HepG2 (cell line): ENCODE results near the gene HOXC5. TPM values are rescaled to one million over a fixed set of nuclear protein-coding genes. Genes with fewer than 3 reads are reported as not detected.

Experiments used
- ATAC-seq: fragments of 200-7000 bp; cut with Tn5 transposase; 3 replicates; pipeline ENCODE4 v1.9.1; 2020; ENCODE audit warnings: mild to moderate bottlenecking, moderate library complexity
- Bru-seq: library from RNA; stranded (reverse); fragments of 400-500 nt; gene quantifications from one replicate; lab custom pipeline; 2021; lab: Mats Ljungman, UMichigan
- BruChase-seq, 2 experiments: library from RNA; stranded (reverse); fragments of 400-500 nt; gene quantifications; one replicate each; lab custom pipeline; 2021; lab: Mats Ljungman, UMichigan
- BruUV-seq: library from RNA; stranded (reverse); fragments of 400-500 nt; replicated peaks from 2 replicates; lab custom pipeline; 2021; lab: Mats Ljungman, UMichigan
- CTCF ChIA-PET: fragments of 300-600 bp; formaldehyde crosslinking; extraction: SDS; loops from one replicate; lab custom pipeline; 2021; ENCODE audit warnings: low total read pairs, inconsistent platforms, low intra/inter-chr PET ratio; lab: Yijun Ruan, JAX
- POLR2A ChIA-PET: fragments of 350-600 bp; sonication (Branson Sonifier 250); formaldehyde crosslinking; loops from one replicate; lab custom pipeline; 2020; ENCODE audit warnings: antibody characterized with exemption, inconsistent platforms; lab: Yijun Ruan, JAX
- DNase-seq: peaks from one replicate; pipeline ENCODE4 v3.0.0-alpha.2; 2015; ENCODE audit warnings: low spot score
- FAIRE-seq: peaks from 3 replicates; lab custom pipeline; 2011; peaks lifted over from hg19 to GRCh38; lab: Jason Lieb, UNC
- H2AFZ ChIP-seq: one replicate; pipeline ENCODE4 v1.6.1; 2011; ENCODE audit warnings: low read length, inconsistent platforms
- H3K27ac ChIP-seq: fragments of 300-600 bp; 3 replicates; pipeline ENCODE4 v1.8.0; 2011; ENCODE audit warnings: mixed run types, mild to moderate bottlenecking, mixed read lengths, low read length, inconsistent platforms; ENCODE audit not compliant: insufficient read depth; ENCODE audit errors: extremely low read length
- H3K27me3 ChIP-seq, 2 experiments: fragments of 200-600 bp in 1 of 2; 2 replicates in 1 of 2; 3 replicates in 1 of 2; pipeline versions ENCODE4 v1.6.0 to v1.8.0; 2011; ENCODE audit warnings: low read length in 2 of 2, mild to moderate bottlenecking in 2 of 2, moderate library complexity in 2 of 2, inconsistent platforms in 1 of 2; ENCODE audit not compliant: insufficient read depth in 2 of 2, control insufficient read depth in 1 of 2
- H3K36me3 ChIP-seq, 2 experiments: fragments of 200-600 bp in 1 of 2; replicated peaks in 1 of 2; 2 replicates in 1 of 2; 3 replicates in 1 of 2; pipeline versions ENCODE4 v1.5.1 to v1.8.0; 2011; ENCODE audit warnings: low read length in 2 of 2, inconsistent platforms in 1 of 2; ENCODE audit not compliant: insufficient read depth in 2 of 2, control insufficient read depth in 1 of 2
- H3K4me1 ChIP-seq: 2 replicates; pipeline ENCODE4 v1.5.1; 2012; ENCODE audit warnings: low read length, inconsistent platforms; ENCODE audit not compliant: insufficient read depth
- H3K4me2 ChIP-seq: 2 replicates; pipeline ENCODE4 v1.6.0; 2011; ENCODE audit warnings: low read depth, low read length, inconsistent platforms
- H3K4me3 ChIP-seq, 3 experiments: fragments of 200-600 bp in 1 of 3; sonication (generic), shearing (Covaris generic) in 1 of 3; replicated peaks in 1 of 3; 2 replicates each; pipeline ENCODE4 v1.5.1; 2011 to 2016; ENCODE audit warnings: low read length in 3 of 3, inconsistent platforms in 2 of 3, low read depth in 2 of 3, mild to moderate bottlenecking in 2 of 3, control low read depth in 1 of 3, mixed read lengths in 1 of 3; ENCODE audit not compliant: insufficient read depth in 1 of 3
- H3K79me2 ChIP-seq: one replicate; pipeline ENCODE4 v1.6.1; 2011; ENCODE audit warnings: low read length, inconsistent platforms; ENCODE audit not compliant: insufficient read depth
- H3K9ac ChIP-seq: 2 replicates; pipeline ENCODE4 v1.6.0; 2011; ENCODE audit warnings: mild to moderate bottlenecking, low read depth, low read length, inconsistent platforms; ENCODE audit not compliant: insufficient read depth
- H3K9me3 ChIP-seq: 2 replicates; pipeline ENCODE4 v1.5.1; 2012; ENCODE audit warnings: mild to moderate bottlenecking, low read length
- H4K20me1 ChIP-seq: 2 replicates; pipeline ENCODE4 v1.6.0; 2011; ENCODE audit warnings: inconsistent platforms, mild to moderate bottlenecking, low read length, moderate library complexity; ENCODE audit not compliant: insufficient read depth
- GABPA ChIP-seq, 2 experiments: IDR thresholded peaks; 2 replicates each; pipeline ENCODE4 v1.6.1; 2011 to 2016; ENCODE audit warnings: low read depth in 2 of 2, low read length in 1 of 2, missing biosample characterization in 1 of 2, missing genetic modification characterization in 1 of 2
- MEF2D ChIP-seq: sonication (generic); formaldehyde crosslinking; IDR thresholded peaks from 2 replicates; pipeline ENCODE4 v1.5.1; 2020; ENCODE audit warnings: mild to moderate bottlenecking, missing genetic modification reagents
- RAD51 ChIP-seq: fragments of 450-650 bp; IDR thresholded peaks from 2 replicates; pipeline ENCODE4 v1.6.1; 2016; ENCODE audit warnings: borderline replicate concordance
- SRF ChIP-seq: IDR thresholded peaks from 2 replicates; pipeline ENCODE4 v1.6.1; 2011; ENCODE audit warnings: mild to moderate bottlenecking, low read depth, low read length, moderate library complexity
- YY1 ChIP-seq: IDR thresholded peaks from 2 replicates; pipeline ENCODE4 v1.6.1; 2011; ENCODE audit warnings: low read length, low read depth, moderate library complexity, mild to moderate bottlenecking; ENCODE audit not compliant: insufficient read depth, insufficient replicate concordance
- ZNF205 ChIP-seq: IDR thresholded peaks from 2 replicates; pipeline ENCODE4 v1.6.1; 2018; ENCODE audit warnings: missing biosample characterization, missing genetic modification reagents
- WGBS: methylation state at CpG from one replicate; pipeline ENCODE4 v1.1.6; 2017; ENCODE audit warnings: low lambda C conversion rate; 5-methylcytosine and 5-hydroxymethylcytosine counted together
- in situ Hi-C: cut with HindIII; loops from 2 replicates; pipeline ENCODE4 v1.10.0; 2017; ENCODE audit warnings: low pct_unique_long_range_greater_than_20kb; ENCODE audit not compliant: extremely low pct_ligation_motif_present
- intact Hi-C: fragments of 100-400 bp; cut with micrococcal nuclease; formaldehyde crosslinking; loops from one replicate; pipeline ENCODE4 v1.10.0; 2022; ENCODE audit not compliant: unreplicated experiment
- long read RNA-seq, 2 experiments: library from RNA in 1 of 2; library from polyadenylated mRNA in 1 of 2; stranded (forward) in 1 of 2; unstranded in 1 of 2; transcript quantifications; one replicate each; pipeline ENCODE4 v2.0.0, GENCODE V29; 2019 to 2022
- polyA minus RNA-seq, 3 experiments: library from RNA; depleted of rRNA, polyadenylated mRNA; stranded (reverse); fragments of >200 nt; gene quantifications; 2 replicates each; pipeline ENCODE4 v1.2.3, GENCODE V29; 2011; ENCODE audit warnings: low replicate concordance in 1 of 3
- polyA plus RNA-seq, 8 experiments: library from polyadenylated mRNA; depleted of rRNA in 3 of 8; stranded (reverse) in 7 of 8; unstranded in 1 of 8; fragments of >200 nt; fragmentation: Illumina TruSeq in 4 of 8; extraction: Trizol in 4 of 8; gene quantifications; 2 replicates each; pipeline versions ENCODE4 v1.2.1 to v1.2.3, GENCODE V29; 2011 to 2016; ENCODE audit warnings: low read depth in 4 of 8, missing spikeins in 1 of 8, mixed read lengths in 1 of 8; ENCODE audit not compliant: insufficient read depth in 1 of 8
- total RNA-seq, 5 experiments: library from RNA; depleted of rRNA; stranded (reverse); fragments of >200 nt; fragmentation: Illumina TruSeq; extraction: Trizol; gene quantifications; 2 replicates each; pipeline ENCODE4 v1.2.3, GENCODE V29; 2016; ENCODE audit warnings: low read depth in 1 of 5
- TF ChIP-seq, protein P1 (sequence below): sonication (generic); formaldehyde crosslinking; IDR thresholded peaks from 2 replicates; pipeline ENCODE4 v1.5.0; 2020; ENCODE audit warnings: mild to moderate bottlenecking, missing genetic modification reagents, moderate library complexity
- TF ChIP-seq, protein P2 (sequence below): sonication (generic); formaldehyde crosslinking; IDR thresholded peaks from 2 replicates; pipeline ENCODE4 v1.5.0; 2020; ENCODE audit warnings: missing genetic modification reagents
- TF ChIP-seq, protein P3 (sequence below): sonication (generic); formaldehyde crosslinking; IDR thresholded peaks from 2 replicates; pipeline ENCODE4 v1.5.0; 2020; ENCODE audit warnings: missing genetic modification reagents, mild to moderate bottlenecking, borderline replicate concordance
- TF ChIP-seq, protein P4 (sequence below), 2 experiments: sonication (generic) in 1 of 2; formaldehyde crosslinking in 1 of 2; IDR thresholded peaks; 2 replicates each; pipeline versions ENCODE4 v1.5.1 to v1.6.1; 2011 to 2020; ENCODE audit warnings: borderline replicate concordance in 1 of 2, low read depth in 1 of 2, low read length in 1 of 2, mild to moderate bottlenecking in 1 of 2, missing genetic modification reagents in 1 of 2, moderate library complexity in 1 of 2

HOXC5 gene
- total RNA-seq (2016; rRNA removed; fragmentation: Illumina TruSeq; extraction: Trizol) (not detected in 2 replicates), polyA plus RNA-seq (2011; rRNA removed) (not detected in 2 replicates), polyA minus RNA-seq (2011; rRNA and poly(A)+ RNA removed; ENCODE audit: low replicate concordance) (0.63 TPM in 1 of 2 replicates, not detected in the other), Bru-seq, nascent RNA (not detected), BruChase-seq, experiment 1, labeled RNA remaining after a 6-hour chase (not detected), BruChase-seq, experiment 2, labeled RNA remaining after a 2-hour chase (not detected)
- not detected in 2 replicates for total RNA-seq (2016; cell fraction: cytosol; rRNA removed; fragmentation: Illumina TruSeq; extraction: Trizol; ENCODE audit: low read depth)
- total RNA-seq (2016; cell fraction: insoluble cytoplasmic fraction; rRNA removed; fragmentation: Illumina TruSeq; extraction: Trizol): not detected in 2 replicates
- total RNA-seq (2016; cell fraction: membrane; rRNA removed; fragmentation: Illumina TruSeq; extraction: Trizol): not detected in 2 replicates
- total RNA-seq (2016; cell fraction: nucleus; rRNA removed; fragmentation: Illumina TruSeq; extraction: Trizol): not detected in 2 replicates
- not detected in 2 replicates for polyA plus RNA-seq (2011; cell fraction: cytosol; rRNA removed)
- not detected in 2 replicates for polyA plus RNA-seq (2011; cell fraction: nucleus; rRNA removed)
- polyA plus RNA-seq (2012): not detected in 2 replicates
- not detected in 2 replicates for polyA plus RNA-seq (2016; cell fraction: cytosol; fragmentation: Illumina TruSeq; extraction: Trizol; ENCODE audit: low read depth)
- polyA plus RNA-seq (2016; cell fraction: insoluble cytoplasmic fraction; fragmentation: Illumina TruSeq; extraction: Trizol; ENCODE audit: low read depth): not detected in 2 replicates
- polyA plus RNA-seq (2016; cell fraction: membrane; fragmentation: Illumina TruSeq; extraction: Trizol; ENCODE audit: low read depth): not detected in 2 replicates
- not detected in 2 replicates for polyA plus RNA-seq (2016; cell fraction: nucleus; fragmentation: Illumina TruSeq; extraction: Trizol; ENCODE audit: insufficient read depth, low read depth)
- polyA minus RNA-seq (2011; cell fraction: cytosol; rRNA and poly(A)+ RNA removed): not detected in 2 replicates
- not detected in 2 replicates for polyA minus RNA-seq (2011; cell fraction: nucleus; rRNA and poly(A)+ RNA removed)
- long read RNA-seq, experiment 1: 0 reads
- long read RNA-seq, experiment 2: 0 reads

DNA sequence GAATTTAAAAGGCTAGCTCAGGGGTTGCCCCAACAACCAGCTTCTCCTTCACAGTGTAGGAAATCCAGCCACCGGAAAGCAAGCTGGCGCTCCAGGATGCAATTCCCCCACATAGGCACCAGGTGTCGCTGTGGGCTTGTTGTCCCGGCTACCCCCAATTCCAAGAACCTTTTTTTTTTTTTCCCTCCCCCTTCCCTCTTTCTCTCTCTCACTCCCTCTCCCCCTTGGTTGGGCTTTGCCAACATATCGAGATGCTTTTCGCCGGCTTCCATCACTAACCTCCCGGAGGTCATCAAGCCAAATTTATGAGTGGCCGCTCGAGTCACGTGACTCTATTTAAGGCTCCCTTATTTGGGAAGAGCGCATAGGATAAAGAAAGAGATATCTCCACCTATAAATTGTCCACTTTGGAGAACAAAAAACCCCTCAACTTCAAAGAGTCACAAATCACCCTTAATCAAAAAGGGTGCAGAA, at the start of gene HOXC5:
Gene HOXC5, plus strand, starts transcription at position 424 of the 474 bp plus-strand sequence. CDS start 73 bp downstream, outside the sequence.
- FAIRE-seq (peak; percentile 42), ATAC-seq (peak; percentile 32; the same call in 2 of the 3 replicates), DNase-seq (peak; percentile 32)
- Histone ChIP-seq H3K4me1 (peaks cover 7% of the 10 kb centered on the region; the same call in 1 of the 2 replicates), H3K79me2 (no peaks in the 10 kb centered on the region), H4K20me1 (no peaks in the 10 kb centered on the region), H3K27me3 (peaks cover 5 to 69% of the 10 kb centered on the region in 2 experiments; a peak in 4 of 5 replicates), H3K4me2 (peak within 1 kb of the TSS; percentile 62), H2AFZ (no peak within 1 kb of the TSS), H3K9me3 (no peaks in the 10 kb centered on the region), H3K27ac (no peak within 1 kb of the TSS), H3K9ac (no peak within 1 kb of the TSS), H3K4me3 (peak within 1 kb of the TSS in 1 of 3 experiments; percentile 32; a peak in 2 of 6 replicates), H3K36me3 (no peaks in the 10 kb centered on the region)
- BruUV-seq: no TSS peak
- ChIA-PET CTCF (interaction anchor here (0.6 to 3.7 kb wide), 9 partner anchors 27 to 184 kb away, joined by 3 to 33 read pairs (median 5); partner anchors contain the start of gene SMUG1), POLR2A (no interaction called here)
- intact Hi-C loops: loop anchor here (1.0 to 5.0 kb wide), 2 partner anchors 105 to 159 kb away; no protein-coding TSS in a partner anchor
- in situ Hi-C loops: loop anchor here (5.0 kb wide), 2 partner anchors 100 to 160 kb away; no protein-coding TSS in a partner anchor
- WGBS: 8% methylated on average over 12 of the region's 12 CpGs
- TF ChIP-seq SRF: peak; percentile 79
- TF ChIP-seq, protein P1, sequence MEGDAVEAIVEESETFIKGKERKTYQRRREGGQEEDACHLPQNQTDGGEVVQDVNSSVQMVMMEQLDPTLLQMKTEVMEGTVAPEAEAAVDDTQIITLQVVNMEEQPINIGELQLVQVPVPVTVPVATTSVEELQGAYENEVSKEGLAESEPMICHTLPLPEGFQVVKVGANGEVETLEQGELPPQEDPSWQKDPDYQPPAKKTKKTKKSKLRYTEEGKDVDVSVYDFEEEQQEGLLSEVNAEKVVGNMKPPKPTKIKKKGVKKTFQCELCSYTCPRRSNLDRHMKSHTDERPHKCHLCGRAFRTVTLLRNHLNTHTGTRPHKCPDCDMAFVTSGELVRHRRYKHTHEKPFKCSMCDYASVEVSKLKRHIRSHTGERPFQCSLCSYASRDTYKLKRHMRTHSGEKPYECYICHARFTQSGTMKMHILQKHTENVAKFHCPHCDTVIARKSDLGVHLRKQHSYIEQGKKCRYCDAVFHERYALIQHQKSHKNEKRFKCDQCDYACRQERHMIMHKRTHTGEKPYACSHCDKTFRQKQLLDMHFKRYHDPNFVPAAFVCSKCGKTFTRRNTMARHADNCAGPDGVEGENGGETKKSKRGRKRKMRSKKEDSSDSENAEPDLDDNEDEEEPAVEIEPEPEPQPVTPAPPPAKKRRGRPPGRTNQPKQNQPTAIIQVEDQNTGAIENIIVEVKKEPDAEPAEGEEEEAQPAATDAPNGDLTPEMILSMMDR: peak; percentile 81
- no peak for TF ChIP-seq ZNF205 (CRISPR knock-in tag)
- TF ChIP-seq RAD51: peak; percentile 88
- TF ChIP-seq, protein P2, sequence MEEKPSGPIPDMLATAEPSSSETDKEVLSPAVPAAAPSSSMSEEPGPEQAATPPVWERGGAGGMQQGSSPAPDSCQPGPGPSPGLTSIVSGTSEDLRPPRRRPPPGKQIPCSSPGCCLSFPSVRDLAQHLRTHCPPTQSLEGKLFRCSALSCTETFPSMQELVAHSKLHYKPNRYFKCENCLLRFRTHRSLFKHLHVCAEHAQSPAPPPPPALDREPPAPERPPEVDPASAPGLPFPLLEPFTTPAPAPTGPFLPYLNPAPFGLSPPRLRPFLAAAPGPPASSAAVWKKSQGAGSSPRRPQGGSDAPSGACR: no peak
- no peak for TF ChIP-seq GABPA (IDR thresholded peaks at IDR 0.05; ENCODE audit: low read depth, low read length)
- TF ChIP-seq GABPA (CRISPR knock-in tag; IDR thresholded peaks at IDR 0.05; ENCODE audit: low read depth): 0 out of 2 replicates have a peak, but pooled peaks have one; percentile 5
- peak; percentile 38 for TF ChIP-seq YY1
- no peak for TF ChIP-seq MEF2D (CRISPR knock-in tag)
- TF ChIP-seq, protein P3, sequence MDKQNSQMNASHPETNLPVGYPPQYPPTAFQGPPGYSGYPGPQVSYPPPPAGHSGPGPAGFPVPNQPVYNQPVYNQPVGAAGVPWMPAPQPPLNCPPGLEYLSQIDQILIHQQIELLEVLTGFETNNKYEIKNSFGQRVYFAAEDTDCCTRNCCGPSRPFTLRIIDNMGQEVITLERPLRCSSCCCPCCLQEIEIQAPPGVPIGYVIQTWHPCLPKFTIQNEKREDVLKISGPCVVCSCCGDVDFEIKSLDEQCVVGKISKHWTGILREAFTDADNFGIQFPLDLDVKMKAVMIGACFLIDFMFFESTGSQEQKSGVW (CRISPR knock-in tag): no peak
- TF ChIP-seq, protein P4, sequence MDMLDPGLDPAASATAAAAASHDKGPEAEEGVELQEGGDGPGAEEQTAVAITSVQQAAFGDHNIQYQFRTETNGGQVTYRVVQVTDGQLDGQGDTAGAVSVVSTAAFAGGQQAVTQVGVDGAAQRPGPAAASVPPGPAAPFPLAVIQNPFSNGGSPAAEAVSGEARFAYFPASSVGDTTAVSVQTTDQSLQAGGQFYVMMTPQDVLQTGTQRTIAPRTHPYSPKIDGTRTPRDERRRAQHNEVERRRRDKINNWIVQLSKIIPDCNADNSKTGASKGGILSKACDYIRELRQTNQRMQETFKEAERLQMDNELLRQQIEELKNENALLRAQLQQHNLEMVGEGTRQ (IDR thresholded peaks at IDR 0.05; ENCODE audit: low read depth, low read length): peak; percentile 42; the same call in 1 of the 2 replicates
- TF ChIP-seq, protein P4 (CRISPR knock-in tag; IDR thresholded peaks at IDR 0.05; ENCODE audit: borderline replicate concordance): peak; percentile 52; the same call in 1 of the 2 replicates
